Endothelial cell (in vitro differentiated cells): Measurements from ENCODE around the gene LIX1. TPM values are rescaled to one million over a fixed set of nuclear protein-coding genes. Genes with fewer than 3 reads are reported as not detected.
"Not testable (repeated sequence)": the region's sequence is repeated elsewhere in the genome, so short reads cannot be mapped to it uniquely, and the experiment has no call there.

Source experiments
- DNase-seq: peaks from one replicate; pipeline ENCODE4 v3.0.0; 2021; ENCODE audit warnings: low spot score
- H3K27ac Mint-ChIP-seq: one replicate; pipeline ENCODE4 v1.8.0; 2021; ENCODE audit warnings: mixed read lengths, inconsistent platforms; ENCODE audit not compliant: unreplicated experiment
- H3K27me3 Mint-ChIP-seq: one replicate; pipeline ENCODE4 v1.8.0; 2021; ENCODE audit warnings: mild to moderate bottlenecking, moderate library complexity, mixed read lengths, inconsistent platforms; ENCODE audit not compliant: unreplicated experiment
- H3K36me3 Mint-ChIP-seq: one replicate; pipeline ENCODE4 v1.8.0; 2021; ENCODE audit warnings: mild to moderate bottlenecking, low read depth, mixed read lengths, inconsistent platforms; ENCODE audit not compliant: unreplicated experiment
- H3K4me1 Mint-ChIP-seq: one replicate; pipeline ENCODE4 v1.8.0; 2021; ENCODE audit warnings: mild to moderate bottlenecking, mixed read lengths, inconsistent platforms; ENCODE audit not compliant: unreplicated experiment
- H3K4me3 Mint-ChIP-seq: one replicate; pipeline ENCODE4 v1.8.0; 2021; ENCODE audit warnings: mild to moderate bottlenecking, mixed read lengths, inconsistent platforms; ENCODE audit not compliant: unreplicated experiment
- H3K9me3 Mint-ChIP-seq: one replicate; pipeline ENCODE4 v1.8.0; 2021; ENCODE audit warnings: mixed read lengths, inconsistent platforms; ENCODE audit not compliant: unreplicated experiment
- total RNA-seq: library from RNA; stranded (reverse); fragmentation: NEBNext Ultra II Directional; extraction: Animal tissue kit (Norgen Biotek cat#: 25700); gene quantifications from one replicate; pipeline ENCODE4 v1.2.1, GENCODE V29; 2021; ENCODE audit not compliant: unreplicated experiment
- TF ChIP-seq, protein P1 (sequence below): fragments of 200-600 bp; sonication (generic); IDR thresholded peaks from one replicate; pipeline ENCODE4 v1.5.0; 2021; ENCODE audit warnings: antibody characterized with exemption; ENCODE audit not compliant: unreplicated experiment

LIX1 gene
- total RNA-seq, 1 donor from 2014 or later: 0.46 TPM

DNA sequence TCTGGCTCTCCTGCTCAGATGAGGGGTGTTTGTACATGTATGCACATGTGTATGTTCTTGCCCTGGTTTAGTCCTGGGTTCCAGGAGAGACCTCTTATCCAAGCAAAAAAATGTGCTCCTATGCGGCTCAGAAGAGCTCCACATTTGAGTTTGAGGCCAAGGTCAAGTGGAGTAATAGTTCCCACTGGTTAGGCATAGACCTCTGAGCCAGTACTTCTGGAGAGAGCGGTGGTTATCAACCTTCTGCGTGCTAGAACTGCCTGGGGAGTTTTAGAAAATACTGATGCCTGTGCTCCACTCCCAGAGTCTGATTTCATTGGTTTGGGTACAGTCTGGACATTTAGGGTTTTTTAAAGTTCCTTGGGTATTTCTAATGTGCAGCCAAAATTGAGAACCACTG is 51.5 kb downstream of the LIX1 start:
- Mint-ChIP-seq H3K36me3 (no peaks in the 10 kb centered on the region), H3K9me3 (no peaks in the 10 kb centered on the region)

GRCh38 chr5:97089149-97089801 is 53.1 kb downstream of the LIX1 start:
- Mint-ChIP-seq H3K4me1 (no peaks in the 10 kb centered on the region), H3K9me3 (no peaks in the 10 kb centered on the region), H3K27me3 (no peaks in the 10 kb centered on the region), H3K27ac (no peak overlapping the region), H3K36me3 (no peaks in the 10 kb centered on the region), H3K4me3 (no peak overlapping the region)
- no peak for DNase-seq
- TF ChIP-seq, protein P1, sequence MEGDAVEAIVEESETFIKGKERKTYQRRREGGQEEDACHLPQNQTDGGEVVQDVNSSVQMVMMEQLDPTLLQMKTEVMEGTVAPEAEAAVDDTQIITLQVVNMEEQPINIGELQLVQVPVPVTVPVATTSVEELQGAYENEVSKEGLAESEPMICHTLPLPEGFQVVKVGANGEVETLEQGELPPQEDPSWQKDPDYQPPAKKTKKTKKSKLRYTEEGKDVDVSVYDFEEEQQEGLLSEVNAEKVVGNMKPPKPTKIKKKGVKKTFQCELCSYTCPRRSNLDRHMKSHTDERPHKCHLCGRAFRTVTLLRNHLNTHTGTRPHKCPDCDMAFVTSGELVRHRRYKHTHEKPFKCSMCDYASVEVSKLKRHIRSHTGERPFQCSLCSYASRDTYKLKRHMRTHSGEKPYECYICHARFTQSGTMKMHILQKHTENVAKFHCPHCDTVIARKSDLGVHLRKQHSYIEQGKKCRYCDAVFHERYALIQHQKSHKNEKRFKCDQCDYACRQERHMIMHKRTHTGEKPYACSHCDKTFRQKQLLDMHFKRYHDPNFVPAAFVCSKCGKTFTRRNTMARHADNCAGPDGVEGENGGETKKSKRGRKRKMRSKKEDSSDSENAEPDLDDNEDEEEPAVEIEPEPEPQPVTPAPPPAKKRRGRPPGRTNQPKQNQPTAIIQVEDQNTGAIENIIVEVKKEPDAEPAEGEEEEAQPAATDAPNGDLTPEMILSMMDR: no peak

More for the DNA sequence above, 51.5 kb downstream of the LIX1 start:
- Mint-ChIP-seq H3K27ac (no peak overlapping the region), H3K4me3 (no peak overlapping the region), H3K27me3 (no peaks in the 10 kb centered on the region), H3K4me1 (peaks cover 2% of the 10 kb centered on the region)
- no peak for DNase-seq
- TF ChIP-seq, protein P1: no peak

DNA sequence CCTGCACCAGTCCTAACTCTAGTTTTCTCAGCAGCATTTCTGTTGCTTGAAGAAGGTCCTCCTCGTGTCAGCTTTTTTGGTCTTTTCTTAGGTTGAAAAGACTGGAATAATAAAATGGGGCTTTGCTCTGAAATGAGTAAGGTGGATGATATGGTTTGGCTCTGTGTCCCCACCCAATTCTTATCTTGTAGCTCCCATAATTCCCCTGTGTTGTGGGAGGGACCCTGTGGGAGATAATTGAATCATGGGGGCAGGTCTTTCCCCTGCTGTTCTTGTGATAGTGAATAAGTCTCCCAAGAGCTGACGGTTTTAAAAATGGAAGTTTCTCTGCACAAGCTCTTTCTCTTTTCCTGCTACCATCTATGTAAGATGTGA is 53.6 kb downstream of the LIX1 start:
- H3K27me3 Mint-ChIP-seq: no peaks in the 10 kb centered on the region
- H3K9me3 Mint-ChIP-seq: no peaks in the 10 kb centered on the region
- H3K36me3 Mint-ChIP-seq: no peaks in the 10 kb centered on the region
- H3K4me3 Mint-ChIP-seq: no peak overlapping the region
- TF ChIP-seq, protein P1: no peak
- no peak for DNase-seq
- no peaks in the 10 kb centered on the region for H3K4me1 Mint-ChIP-seq
- no peak overlapping the region for H3K27ac Mint-ChIP-seq

- H3K36me3 Mint-ChIP-seq: no peaks in the 10 kb centered on the region
- no peak overlapping the region for H3K27ac Mint-ChIP-seq
- no peaks in the 10 kb centered on the region for H3K4me1 Mint-ChIP-seq
- no peaks in the 10 kb centered on the region for H3K27me3 Mint-ChIP-seq
- H3K9me3 Mint-ChIP-seq: no peaks in the 10 kb centered on the region
- no peak for DNase-seq
- TF ChIP-seq, protein P1: no peak
- H3K4me3 Mint-ChIP-seq: no peak overlapping the region
These were observed 55.3 kb downstream of the LIX1 start for GRCh38 chr5:97087138-97087537.

GRCh38 chr5:97085459-97086181 is 56.8 kb downstream of the LIX1 start:
- no peaks in the 10 kb centered on the region for H3K4me1 Mint-ChIP-seq
- H3K36me3 Mint-ChIP-seq: no peaks in the 10 kb centered on the region
- no peaks in the 10 kb centered on the region for H3K9me3 Mint-ChIP-seq
- no peaks in the 10 kb centered on the region for H3K27me3 Mint-ChIP-seq
- DNase-seq: no peak
- no peak overlapping the region for H3K27ac Mint-ChIP-seq
- H3K4me3 Mint-ChIP-seq: no peak overlapping the region
- TF ChIP-seq, protein P1: no peak

DNA sequence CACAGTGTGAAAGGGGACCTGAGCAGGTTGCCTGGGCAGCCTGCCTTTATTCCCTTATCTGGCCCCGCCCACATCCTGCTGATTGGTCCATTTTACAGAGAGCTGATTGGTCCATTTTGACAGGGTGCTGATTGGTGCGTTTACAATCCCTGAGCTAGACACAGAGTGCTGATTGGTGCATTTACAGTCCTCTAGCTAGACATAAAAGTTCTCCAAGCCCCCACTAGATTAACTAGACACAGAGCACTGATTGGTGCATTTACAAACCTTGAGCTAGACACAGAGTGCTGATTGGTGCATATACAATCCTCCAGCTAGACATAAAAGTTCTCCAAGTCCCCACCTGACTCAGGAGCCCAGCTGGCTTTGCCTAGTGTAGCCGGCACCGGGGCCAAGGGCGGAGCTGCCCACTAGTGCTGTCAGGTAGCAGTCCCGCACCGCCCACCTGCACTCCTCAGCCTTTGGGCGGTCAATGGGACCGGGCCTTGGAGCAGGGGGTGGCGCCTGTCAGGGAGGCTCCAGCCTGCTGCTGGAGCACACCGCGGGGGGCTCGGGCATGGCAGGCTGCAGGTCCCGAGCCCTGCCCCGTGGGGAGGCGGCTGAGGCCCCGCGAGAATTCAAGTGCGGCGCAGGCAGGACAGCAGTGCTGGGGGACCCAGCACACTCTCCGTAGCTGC is 57.5 kb downstream of the LIX1 start:
- not testable (repeated sequence) for H3K27me3 Mint-ChIP-seq, H3K4me1 Mint-ChIP-seq, DNase-seq, H3K4me3 Mint-ChIP-seq, H3K27ac Mint-ChIP-seq, H3K9me3 Mint-ChIP-seq, H3K36me3 Mint-ChIP-seq
